Cerebellar cortex (tissue), 1 donor: Measurements from ENCODE around the gene STK17B.

Experiments used
- DNase-seq: peaks from one replicate; pipeline ENCODE4 v3.0.0-alpha.2; 2015; ENCODE audit warnings: low spot score

The STK17B gene

DNA sequence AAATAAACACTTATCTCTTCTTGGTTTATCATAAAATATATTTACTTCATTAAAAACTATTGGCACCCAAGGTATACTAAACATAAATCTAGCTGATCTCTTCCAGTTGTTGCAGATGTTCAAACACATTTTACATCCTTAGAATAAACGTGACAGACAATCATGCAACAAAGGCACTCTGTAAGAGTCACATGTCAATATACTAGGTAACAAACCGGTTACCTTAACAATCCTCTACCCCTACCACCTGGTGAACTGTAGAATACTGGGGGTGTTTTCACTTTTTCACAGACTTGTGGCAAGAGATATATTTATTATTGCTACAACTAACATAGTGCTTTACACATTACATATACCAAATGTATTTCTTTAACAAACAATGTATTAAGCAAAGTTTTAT lies 15.8 kb downstream of the STK17B start:
- DNase-seq: no peak

DNA sequence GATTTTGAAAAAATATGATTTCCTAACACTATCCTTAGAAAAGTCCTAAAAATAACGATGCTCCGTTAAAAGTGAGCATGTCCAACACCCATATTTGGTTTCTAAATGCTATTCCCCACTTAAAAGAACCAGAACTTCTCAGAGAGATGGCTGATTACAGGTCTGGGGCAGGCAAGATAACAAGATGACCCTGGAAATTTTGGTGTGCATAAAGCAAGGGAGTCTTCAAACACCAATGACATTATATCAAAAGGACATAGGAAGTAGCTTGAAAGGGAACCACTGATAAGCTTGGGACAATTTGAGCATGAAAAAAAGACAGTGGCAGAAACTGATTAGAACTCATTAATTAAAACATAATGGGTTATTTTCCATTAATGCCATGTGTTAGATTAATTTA lies 17.9 kb downstream of the STK17B start:
- DNase-seq: no peak

DNA sequence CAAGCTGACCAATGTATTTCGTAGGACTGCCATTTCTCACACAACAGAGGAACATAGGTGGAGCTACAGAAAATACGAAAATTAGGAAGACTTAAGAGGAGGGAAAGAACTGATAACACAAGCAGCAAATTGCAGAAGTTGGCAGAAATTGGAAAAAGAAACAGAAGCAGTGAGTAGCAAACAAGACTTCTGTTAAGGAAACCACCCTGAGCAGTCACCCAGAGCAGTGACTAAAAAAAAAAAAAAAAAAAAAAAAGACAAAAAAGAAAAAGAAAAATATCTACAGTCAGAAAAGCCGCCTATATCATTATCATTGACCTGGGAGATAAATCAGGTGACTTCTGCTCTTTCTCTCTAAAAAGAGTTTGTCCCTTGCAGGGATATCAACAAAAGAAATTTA lies 21.4 kb downstream of the STK17B start:
- DNase-seq: no peak

DNA sequence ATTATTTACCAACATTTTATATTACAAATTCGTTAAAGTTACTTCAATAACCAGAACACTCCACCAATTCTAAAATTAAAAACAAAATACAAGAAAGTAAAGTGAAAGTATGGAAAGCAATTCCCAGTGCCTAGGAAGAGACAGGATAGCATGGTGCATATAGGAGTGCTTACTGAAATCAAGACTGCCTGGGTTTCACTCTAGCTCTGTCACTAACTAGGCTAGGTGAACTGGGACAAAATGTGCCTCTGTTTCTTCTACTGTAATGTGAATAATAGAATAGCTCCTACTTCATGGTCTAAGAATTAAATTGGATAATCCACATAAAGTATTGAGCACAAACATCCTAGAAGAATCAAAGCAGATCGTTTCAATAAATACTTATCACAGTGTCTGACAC lies 22.6 kb downstream of the STK17B start:
- DNase-seq: no peak

DNA sequence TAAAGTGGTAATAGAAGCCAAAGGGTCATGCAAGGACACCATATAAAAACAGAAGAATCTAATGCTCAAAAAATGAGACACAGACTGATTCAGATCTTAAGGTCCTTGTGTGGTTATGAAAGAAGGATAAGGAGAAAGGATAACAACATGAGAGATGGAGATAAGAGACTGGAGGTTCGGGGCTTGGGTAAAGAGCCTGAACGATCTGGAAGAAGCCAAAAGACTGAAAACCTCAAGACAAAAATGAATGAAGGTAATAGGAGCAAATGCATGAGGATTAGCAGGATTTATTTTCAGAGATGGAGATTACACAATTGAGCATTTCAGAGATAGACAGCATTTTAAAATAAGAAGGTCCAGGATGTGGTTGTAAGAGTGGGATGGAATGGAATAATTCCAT lies 26.1 kb downstream of the STK17B start:
- DNase-seq: no peak

DNA sequence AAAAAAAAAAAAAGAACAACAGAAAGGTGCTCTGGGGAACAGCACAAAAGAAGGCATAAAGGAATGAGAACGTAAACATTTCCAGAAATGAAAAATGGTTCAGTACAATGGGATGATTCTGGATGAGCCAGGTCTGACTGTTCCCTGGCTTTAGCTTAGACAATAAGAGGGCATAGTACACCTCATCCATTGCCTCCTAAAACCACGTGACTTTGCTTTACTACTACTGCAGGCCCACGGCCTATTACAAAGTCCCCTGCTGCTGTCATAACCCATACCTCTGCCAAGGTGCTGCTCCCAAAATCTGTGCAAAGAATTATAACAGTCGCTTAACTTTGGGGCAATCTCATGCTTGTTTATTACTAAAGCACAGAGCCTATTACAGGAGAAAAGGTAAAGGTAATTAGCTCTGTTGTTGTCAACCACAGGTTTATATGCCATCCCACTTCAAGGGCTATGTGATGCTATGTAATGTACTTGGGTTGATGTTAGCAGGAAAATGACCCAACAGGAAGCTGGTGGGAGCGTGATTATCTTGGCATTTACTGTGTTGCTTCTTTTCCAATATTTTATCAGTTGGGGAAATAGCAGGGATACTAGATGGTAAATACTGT lies 26.8 kb downstream of the STK17B start:
- no peak for DNase-seq

DNA sequence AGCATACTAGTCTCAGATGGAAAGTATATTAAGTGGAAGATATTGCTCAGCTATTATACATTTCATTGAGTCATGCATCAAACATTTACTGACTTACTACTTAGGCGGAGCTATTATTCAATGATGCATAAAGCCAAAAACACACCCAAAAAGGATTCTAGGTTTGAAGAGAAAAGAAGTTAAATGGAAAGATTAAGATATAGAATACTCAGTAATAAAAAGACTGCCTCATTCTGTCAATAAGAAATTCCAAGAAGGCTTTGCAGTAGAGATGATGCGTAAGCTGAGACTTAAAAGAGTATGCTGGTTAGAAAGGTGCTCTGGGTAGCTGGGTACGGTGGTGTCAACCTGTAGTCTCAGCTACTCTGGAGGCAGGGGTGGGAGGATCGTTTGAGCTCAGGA lies 27.6 kb downstream of the STK17B start:
- DNase-seq: no peak

DNA sequence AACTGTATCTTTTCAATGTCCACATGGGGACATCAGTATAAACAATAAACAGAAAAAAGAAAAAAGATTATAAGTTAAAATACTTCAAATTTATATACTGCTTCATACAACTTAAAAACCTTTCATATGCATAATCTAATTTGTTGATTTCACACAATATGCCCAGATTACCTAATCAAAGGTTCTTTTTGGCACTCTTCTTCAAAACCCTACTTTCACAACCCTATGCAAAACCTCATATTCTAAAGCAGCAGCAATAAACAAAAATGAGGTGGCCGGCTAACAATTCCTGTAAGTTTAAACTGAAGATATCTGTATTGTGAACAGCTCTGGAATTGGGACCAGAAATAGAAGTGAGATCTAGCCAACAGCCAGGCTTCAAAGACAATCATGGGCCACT lies 28.6 kb downstream of the STK17B start:
- DNase-seq: no peak

DNA sequence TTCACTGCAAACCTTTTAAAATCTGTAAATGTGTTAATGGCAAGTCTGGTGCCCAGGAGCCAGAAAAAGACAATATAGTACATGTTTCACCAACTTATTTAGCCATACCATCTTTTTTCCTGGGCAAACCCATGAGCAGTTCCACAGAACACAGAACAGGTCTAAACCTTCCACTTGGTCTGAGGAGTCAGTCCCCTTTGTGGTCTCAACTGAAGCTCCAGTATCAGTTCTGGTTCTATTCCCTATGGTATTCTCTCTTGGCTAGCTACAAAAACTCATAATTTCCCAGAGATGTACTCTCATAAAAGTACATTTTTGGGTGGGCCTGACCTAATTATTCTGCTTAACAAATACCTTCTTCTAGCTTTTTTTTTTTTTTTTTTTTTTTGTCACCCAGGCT lies 31.2 kb downstream of the STK17B start:
- DNase-seq: no peak

DNA sequence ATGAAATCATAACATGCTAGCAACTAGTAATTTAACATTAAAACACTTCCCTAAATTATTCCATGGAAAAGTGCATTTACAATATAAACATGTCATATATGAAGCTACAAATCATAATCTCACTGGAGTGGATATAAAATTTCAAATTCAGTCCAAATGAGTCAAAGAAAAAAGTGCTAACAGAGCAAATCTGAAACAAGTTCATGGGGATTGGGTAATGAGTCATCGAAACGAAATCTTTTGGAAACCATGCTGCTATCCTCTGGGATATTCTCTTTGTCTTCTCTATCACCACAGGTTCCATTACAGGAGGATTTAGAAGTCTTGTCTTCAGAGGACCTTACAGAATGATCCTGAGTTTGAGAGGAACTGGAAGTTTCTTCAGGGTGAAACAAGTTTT lies 34.1 kb downstream of the STK17B start:
- DNase-seq: no peak

DNA sequence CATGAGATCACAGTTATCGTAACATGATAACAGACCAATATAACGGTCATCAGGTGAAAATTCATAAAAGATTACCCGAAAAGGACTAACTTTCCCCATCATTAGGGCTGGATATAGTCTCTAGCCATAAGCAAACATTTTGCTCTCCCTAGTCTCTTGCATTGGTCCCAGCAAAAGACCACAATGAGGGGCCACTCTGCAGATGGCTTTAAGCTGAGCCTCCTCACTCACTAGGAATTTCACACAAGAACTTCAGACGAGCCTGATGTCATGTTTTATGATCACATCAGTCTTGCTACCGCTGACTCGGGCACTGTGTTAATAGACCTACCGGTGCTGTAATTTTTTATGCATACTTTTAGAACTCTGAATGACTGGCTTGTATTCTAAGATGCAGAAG lies 35.2 kb downstream of the STK17B start:
- no peak for DNase-seq

DNA sequence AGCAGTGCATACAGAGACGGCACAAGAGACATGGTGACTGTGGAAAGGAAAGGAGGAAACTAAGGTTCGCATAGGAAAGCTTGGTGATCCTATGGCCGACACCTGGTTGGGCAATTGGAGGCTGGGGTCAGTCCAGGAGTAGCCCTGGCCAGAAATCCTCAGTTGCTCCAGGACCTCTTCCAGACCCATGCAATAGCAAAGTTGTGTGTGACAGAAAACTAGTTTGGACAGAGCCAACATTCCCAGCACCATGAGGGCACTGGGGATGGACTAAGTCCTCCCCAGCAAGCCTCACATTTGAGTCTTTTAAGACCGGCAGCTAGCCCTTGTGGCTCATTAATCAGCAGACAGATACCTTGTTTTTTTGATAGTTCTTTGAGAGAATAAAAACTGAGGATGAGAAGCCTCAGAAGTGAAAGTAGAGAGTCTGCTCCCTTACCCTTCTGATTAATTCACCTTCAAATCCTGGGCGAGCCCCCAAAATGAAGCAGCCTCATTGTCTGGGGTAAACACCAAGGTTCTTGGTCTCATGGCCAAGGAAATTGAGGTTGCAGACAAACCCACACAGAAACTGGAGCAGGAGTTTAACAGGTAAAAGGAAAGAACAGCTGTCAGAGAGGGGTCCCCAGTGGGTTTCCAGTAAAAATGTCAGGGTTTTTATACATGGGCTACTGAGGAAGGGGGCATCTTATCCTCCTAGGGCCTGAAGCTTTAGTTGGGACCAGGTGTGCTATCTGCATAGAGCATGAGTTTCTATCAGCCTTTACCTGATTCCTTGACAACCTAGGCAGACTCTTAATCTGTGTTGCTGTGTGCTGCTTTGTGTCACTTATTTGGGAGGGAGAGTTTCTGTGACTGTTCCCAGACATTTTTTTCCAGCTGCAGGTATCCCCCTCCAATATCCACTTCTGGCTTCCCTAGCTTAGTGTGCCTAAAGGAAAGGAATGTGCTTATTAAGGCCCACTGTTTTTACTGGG lies 39.1 kb downstream of the STK17B start:
- DNase-seq: no peak

DNA sequence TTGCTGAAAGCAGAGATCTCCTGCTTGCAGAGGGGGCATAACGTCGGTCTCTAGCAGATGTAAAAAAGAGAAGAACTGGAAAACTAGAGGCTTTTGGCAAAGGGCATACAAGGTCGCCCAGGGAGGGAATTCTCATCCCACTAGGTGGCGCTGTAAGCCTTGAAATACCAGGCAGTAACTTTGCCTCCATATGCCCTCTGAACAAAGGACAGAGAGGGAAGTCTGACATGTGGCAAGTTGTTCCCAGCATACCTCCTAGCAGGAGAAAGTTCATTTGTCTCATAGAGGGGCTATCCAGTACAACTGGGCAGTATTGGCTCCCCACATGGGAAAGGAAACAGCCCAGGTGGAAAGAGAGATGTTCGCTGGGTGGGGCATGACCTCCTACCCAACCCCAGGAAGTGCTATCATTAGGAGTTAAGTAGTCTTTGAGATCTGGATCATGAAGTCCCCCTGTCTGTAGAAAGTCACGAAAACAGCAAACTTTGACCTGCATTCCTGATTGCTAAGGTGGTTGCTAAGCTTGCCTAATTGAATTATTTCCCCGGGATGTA lies 39.9 kb downstream of the STK17B start:
- peak; percentile 13 for DNase-seq

DNA sequence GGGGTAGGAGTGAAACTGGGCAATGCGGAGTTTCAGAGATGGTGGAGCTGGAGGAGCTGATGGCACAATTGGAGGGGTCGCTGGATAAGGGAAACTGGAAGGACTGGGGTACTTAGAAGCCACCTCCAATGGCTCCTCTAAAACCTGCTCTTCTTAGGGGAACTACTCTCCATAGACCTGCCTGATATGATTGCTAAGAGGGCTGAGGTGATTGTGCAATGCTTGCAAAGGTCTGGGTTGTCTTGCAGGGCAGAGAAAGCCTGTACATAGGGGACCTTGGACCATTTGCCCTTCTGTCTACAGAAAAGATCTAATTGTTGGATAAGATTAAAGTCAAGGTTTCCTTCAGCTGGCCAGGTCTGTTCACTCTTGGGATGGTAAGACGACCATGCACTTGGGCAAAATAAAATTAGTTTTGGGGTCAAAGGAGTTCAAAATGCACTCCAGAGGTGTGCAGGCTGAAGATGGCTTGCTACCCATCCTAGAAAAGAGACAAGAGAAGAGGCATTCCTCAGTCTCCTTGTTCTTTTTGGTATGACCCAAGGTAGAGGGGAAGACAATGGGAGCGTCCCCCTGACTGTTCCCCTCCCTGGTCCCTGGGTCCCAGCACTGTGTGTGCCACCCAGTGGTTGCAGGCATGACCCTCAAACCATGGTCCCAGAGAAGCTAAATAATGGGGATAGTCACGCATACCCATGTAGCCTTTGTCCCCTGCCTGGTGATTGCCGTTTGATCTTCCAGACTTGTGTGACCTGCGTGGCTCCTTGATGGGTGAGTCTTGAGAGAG lies 41.1 kb downstream of the STK17B start:
- DNase-seq: no peak

DNA sequence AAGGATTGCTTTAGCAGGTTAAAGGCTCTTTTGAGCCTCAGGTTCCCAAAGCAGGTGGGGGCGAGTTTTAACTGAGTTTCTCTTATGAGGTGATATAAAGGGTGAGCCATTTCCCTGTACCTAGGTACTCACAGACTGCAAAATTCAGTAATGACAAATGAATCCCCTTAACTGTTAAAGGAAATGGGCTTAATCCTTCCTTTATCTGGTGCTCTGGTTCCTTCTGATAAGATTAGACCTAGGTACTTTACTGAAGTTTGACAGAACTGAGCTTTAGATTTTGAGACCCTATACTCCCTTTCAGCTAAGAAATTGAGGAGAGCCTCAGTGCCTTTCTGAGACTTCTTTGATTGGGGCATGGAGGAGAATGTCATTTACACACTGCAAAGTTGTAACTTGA lies 42.6 kb downstream of the STK17B start:
- no peak for DNase-seq

DNA sequence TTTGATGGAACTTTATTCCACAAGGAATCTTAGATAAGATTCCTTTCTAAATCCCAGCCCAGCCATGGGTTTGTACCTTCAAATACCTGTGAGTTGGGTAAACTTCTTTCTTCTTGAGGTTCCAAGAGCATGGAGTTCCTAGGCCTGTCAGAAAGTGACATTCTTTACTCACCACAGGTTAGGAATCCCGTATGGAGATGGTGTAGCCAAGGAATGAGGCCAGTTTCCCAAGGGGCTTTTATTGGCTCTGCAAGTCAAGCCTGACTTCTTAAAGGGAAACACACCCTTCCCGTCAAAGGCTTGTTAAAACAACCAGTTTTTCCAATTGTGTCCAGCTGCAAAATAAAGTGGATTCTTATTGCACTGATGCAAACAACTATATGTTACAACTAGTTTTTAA lies 45.8 kb downstream of the STK17B start:
- no peak for DNase-seq

DNA sequence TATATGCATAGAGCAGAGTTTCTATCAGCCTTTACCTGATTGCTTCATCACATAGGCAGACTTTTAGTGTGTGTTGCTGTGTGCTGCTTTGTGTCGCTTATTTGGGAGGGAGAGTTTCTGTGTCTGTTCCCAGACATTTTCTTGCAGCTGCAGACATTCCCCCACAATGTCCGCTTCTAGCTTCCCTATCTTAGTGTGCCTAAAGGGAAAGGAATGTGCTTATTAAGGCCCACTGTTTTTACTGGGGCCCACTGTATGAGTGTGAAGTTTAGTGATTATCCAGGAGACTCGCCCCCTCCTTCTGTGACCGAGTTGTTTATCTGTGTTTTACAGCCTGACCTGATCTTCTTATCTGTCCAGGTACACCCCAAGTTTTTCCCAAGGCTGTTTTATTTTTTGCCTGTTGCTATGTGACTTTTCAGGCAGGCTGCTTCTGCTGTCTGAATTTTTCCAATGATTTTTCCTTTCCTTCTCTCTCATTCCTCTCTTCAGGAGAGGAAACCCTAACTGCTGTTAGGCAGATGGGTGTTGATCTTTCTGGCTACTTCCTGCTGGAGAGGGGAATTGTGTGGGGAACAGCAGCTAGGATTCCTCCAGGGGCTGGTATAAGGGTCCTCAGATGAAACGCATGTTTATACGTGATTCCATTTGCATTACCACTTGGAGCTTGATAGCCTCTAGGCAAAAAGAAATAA lies 47.6 kb downstream of the STK17B start:
- DNase-seq: no peak

DNA sequence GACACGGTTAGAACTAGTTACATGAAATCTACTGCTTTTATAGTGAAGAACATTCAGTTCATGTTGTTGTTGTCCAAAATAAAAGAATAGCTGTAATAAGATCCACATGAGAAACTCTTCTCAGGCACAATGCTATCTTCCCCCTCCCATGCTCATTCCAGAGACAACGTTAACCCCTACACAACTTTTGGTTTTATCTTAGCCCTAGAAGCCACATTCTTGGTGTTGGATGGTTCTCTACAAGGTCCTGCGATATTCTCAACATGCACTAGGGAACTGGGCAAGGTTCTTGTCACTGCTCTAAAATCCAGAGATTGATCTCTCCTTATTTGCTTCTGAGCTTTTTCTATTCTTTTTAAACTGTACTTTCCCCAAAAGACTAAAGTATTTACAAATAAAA lies 51.5 kb downstream of the STK17B start:
- DNase-seq: no peak

DNA sequence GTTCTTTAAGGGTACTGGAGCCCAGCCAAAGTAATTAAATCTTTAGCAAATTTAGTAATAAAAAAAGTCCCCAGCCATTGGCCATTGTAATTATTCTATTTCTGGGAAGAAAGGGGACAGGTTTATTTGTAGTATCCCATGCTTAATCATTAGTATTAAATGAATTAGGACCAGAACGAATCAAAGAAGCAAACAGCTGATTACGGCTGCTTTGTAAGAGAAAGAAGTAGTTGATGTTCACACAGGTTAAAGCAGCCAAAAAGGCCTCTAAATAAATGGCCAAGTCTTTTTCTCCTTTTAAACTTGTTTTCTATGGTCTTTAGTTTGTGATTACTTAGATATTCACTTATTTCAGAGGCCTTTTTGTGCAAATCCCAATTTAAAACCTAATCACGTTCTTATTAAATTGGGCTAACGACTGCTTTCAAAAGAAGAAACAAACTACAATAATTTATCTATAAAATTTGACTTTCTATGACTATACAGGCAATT lies 54.1 kb downstream of the STK17B start:
- peak; percentile 3 for DNase-seq

DNA sequence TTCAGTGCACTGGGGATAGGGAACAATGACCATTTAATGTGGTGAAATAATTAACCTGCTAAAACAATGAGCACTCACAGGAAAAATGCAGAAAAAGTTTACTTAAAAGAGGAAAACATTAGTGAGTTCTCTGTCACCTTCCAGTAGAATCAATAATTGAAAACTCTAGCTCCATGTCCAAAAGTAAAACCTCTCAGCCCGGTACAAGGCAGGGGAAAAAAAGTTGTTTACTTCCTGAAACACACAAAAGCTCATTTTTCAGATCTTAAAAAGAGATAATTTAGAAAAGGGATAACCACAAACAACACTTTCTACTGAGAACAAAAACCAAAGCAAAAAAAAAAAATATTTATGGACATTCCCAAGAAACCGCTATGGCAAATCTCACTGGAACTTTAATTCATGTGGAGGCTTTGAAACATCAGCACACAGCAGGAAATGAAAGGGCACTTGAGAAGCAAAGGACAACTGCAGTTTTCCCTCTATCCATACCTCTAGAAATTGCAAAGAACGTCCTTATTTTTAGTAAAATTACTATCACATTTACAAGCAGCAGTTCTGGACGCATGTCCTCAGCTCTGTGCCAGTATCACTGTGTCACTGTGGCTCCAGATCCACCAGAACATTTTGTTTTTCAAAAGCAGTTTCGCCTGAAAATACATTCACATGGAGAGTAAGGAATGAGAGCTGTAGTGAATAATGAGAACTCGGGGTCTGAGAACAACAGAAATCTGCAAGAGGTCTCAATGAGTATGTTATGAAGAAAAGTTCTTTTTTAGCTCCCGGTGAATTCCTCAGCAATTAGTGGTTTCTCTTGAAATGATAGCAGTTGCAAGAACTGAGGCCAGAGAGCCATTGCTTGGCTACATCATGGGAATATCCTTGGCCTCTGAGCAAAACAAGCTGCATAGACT lies 58.1 kb downstream of the STK17B start:
- peak; percentile 4 for DNase-seq
